Activated CD4-positive, CD25-positive, alpha-beta regulatory T cell treated with anti-CD3 and anti-CD28 coated beads, Interleukin-2, amount 50 U/mL, for 16 hours (primary cell): Measurements from ENCODE around the gene DNAJC19.

ENCODE experiments used
- DNase-seq: peaks from one replicate; pipeline ENCODE4 v3.0.0-alpha.2; 2020; ENCODE audit warnings: low read depth, low spot score

The DNAJC19 gene

DNA sequence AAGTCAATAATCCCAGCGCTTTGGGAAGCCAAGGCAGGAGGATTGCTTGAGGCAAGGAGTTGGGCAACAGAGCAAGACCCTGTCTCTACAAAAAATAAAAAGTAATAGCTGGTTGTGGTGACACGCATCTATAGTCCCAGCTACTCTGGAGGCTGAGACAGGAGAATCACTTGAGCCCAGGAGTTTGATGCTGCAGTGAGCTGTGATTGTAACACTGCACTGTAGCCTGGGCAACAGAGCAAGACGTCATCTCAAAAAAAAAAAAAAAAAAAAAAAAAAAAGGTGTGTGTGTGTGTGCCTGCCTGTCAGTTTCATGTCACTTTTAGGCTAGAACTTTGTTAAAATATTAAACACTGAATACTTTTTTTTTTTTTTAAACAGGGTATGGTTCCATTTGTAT lies 28.4 kb downstream of the DNAJC19 start:
- no peak for DNase-seq

DNA sequence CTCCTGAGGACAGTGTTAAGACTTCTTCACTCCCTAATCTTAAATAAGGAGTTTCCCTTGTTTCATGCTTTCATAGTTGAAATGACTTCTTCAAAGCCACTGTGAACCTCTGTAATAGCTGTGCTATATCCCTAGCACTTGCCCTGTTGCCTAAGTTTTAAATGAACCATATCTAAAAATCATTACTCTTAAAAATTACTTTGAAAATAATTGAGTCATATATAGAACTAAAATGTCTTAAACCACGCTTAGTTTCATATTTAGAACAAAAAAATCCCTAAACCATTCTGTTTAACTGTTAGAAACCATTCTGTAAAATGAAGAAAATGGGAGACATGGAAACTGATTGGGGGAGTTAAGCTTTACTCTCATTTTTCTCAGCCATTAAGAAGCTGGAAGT lies 29.8 kb downstream of the DNAJC19 start:
- no peak for DNase-seq

DNA sequence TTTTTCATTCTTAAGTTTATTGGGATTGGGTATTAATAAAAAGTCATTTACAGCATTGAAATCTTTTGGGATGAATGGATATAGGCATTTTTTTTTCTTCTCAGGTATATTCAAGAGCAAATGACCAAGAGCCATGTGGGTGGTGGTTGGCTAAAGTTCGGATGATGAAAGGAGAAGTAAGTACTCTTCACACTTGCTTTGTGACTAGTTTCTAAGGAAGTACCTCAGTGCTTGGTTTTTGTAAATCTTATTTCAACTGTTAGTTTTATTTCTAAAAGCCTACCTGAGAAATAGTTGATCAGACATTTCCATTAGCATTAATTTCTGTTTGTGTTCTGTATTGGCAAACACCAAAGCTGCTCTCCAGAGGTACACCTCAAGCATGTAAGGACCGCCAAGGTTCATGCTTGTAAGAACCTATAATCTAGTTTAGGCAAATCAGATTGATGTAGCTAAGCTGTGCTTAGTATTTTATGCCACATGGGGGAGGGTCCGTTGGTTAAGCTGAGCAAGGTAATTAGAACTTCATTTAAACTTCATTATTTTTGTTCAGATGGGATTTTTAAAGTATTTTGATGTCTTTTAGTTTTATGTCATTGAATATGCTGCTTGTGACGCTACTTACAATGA lies 41.7 kb downstream of the DNAJC19 start:
- DNase-seq: no peak

DNA sequence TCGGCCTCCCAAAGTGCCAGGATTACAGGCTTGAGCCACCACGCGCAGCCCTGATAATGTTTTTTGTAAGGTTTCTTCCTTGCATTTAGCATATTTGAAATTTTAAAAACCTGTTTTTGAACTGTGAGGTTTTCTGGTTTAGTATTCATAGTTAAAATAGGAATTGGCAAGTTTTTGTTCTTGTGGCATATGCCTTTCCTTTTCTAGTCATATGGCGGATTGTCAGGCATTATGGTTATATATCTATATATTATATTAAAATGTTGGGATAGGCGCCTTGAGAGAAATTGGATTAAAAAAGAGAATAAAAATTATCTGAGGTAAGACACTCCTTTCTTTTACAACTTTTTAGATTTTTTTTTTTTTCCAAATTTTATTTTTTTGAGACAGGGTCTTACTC lies 48.7 kb downstream of the DNAJC19 start:
- DNase-seq: no peak

DNA sequence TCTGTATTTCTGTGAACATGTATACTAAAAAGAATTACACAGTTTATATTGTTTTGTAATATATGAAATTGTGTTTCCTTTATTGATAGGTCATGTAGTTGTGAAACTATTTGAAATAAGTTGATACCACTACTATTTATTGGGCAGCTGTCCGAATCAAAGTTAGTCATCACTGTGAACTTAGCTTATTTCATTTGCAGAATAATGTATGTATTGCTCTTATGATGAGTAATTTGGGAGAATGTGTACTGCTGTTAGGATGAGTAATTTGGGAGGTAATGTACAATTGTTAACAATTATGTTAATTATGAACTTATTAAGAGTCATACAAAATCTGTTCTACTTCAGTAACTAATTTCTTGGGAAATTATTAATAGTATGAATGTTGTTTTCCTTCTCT lies 54.9 kb downstream of the DNAJC19 start:
- no peak for DNase-seq
